GM19328 (cell line): ENCODE measurements around the gene ATP6V1G2.
A peak's percentile ranks its signal among the peaks of the same experiment; 100 is the strongest.
"Not testable (repeated sequence)": the region's sequence is repeated elsewhere in the genome, so short reads cannot be mapped to it uniquely, and the experiment has no call there.

Source experiments
- ATAC-seq: cut with Tn5 transposase; IDR thresholded peaks from one replicate; pipeline ENCODE4 v1.9.1; 2021; ENCODE audit warnings: mild to moderate bottlenecking, moderate library complexity; ENCODE audit not compliant: unreplicated experiment

ATP6V1G2 gene

GRCh38 chr6:31546339-31546957 is at the start of gene ATP6V1G2:
ATP6V1G2 (minus strand) TSS chr6:31546608; CDS start chr6:31546559, 49 bp downstream.
- no peak for ATAC-seq

GRCh38 chr6:31592396-31592771 is 46.0 kb upstream of the ATP6V1G2 start:
- no peak for ATAC-seq

GRCh38 chr6:31590691-31591090 is 44.3 kb upstream of the ATP6V1G2 start:
- not testable (repeated sequence) for ATAC-seq

- ATAC-seq: no peak
Measured at GRCh38 chr6:31588871-31589650, 42.7 kb upstream of the ATP6V1G2 start.

GRCh38 chr6:31587791-31588777 is 41.7 kb upstream of the ATP6V1G2 start:
- ATAC-seq: no peak

- ATAC-seq: no peak
Measured at GRCh38 chr6:31586599-31587281, 40.3 kb upstream of the ATP6V1G2 start.

GRCh38 chr6:31586008-31586407 is 39.6 kb upstream of the ATP6V1G2 start, which contains the start of gene LST1:
LST1 (plus strand) TSS chr6:31586277; CDS start chr6:31587300, 1,023 bp downstream.
- no peak for ATAC-seq

DNA sequence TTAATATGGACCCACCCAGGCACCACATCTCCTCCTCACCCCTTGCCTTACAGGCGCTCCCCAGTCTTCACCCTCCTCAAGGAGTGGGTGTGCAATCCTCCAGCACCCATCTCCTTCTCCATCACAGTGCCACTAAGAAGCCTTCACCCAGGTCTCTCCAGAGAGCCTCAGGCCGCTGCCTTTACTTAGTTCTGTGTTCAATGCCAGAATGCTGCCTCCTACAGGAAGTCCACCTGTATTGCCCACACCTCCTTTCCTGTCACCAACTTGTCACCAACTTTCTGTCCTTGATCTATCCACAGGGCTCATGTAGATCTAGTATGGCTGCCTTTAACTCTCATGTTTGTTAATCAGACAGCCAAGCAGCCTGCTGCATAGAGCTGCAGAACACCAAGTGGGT is 39.1 kb upstream of the ATP6V1G2 start:
- ATAC-seq: no peak

DNA sequence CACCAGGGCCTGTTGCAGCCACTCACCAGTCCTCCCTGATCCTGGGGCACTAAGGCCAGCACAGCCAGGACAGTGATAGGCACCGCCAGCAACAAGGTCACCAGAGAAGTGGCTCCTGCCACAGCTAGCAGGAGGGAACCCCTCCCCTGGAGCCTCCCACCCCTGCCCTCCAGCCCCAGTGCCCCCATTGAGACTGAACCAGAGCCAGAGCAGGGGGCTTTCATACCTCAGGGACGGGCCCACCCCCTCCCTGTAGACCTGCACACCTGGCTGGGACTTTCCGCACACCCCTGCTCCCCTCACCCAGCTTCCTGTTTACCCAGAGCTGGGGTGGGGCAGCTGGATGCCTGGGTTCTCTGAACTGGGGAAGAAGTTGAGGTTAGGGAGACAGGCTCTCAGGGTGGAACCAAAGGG is 35.8 kb upstream of the ATP6V1G2 start, which contains the start of gene LTB:
TSS of gene LTB (minus strand) at position 195 of the 414 bp plus-strand sequence. CDS start at position 188, 7 bp downstream.
- no peak for ATAC-seq

DNA sequence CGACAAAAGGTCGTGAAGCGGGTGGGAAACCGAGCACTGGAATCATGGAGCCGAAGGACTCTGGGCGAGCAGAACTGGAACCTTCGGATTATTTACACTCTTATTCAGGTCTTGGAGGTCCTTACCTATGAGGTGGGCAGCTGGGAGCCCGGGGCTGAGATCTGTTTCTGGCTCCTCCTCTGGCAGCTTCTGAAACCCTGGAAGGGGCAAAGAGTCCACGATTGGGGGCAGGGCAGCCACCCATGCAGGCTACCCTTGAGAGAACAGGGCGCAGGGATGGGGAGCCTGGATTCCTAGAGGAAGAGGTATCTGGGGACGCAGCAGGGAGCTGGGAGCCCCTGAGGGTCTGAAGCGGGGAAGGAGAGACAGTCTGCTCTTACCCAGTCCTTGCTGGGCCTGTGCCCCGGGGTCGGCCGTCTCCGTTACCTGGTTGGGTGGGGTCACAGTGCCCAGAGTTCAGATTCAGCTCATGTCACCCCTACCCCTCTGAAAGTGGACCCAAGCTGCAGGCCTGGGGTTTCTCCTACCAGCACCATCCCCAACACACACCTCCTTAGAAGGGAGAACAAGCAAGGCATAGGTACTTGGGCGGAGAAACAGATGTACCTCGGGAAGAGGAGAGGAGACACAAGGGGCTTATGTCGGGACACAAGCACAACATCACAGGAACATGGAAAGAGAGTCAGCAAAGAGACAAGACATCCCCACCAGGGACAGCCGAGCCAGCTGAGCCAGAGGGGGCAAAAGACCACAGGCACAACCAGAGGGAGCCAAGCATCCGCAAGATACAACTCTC is 35.2 kb upstream of the ATP6V1G2 start:
- ATAC-seq: no peak

DNA sequence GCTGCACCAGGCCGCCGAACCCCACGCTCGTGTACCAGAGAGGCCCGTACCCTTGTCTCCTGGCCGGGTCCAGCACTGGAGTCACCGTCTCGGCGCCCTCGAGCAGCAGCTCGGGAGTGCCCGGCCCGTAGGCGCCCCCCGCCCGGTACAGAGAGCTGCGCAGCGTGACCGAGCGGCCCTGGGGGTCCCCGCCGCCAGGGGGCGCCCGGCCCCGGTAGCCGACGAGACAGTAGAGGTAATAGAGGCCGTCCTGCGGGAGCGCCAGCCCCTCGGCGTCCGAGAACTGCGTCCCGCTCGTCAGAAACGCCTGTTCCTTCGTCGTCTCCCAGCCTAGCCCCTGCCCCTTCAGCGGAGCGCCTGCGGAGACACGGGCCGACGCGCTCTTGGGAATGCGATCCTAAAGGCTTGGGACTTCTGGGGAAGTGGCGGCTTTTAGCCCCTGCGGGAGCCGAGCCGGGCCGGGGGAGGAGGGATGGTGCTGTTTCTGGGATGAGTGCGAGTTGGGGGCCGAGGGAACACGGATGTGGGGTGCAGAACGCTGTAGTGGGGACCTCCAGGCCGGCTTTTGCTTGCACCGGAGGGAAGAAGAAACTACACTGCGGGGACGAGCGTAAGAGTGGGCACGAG is 34.5 kb upstream of the ATP6V1G2 start:
- ATAC-seq: peak; percentile 42

GRCh38 chr6:31580438-31580740 is 34.0 kb upstream of the ATP6V1G2 start:
- no peak for ATAC-seq

GRCh38 chr6:31579546-31580437 is 33.4 kb upstream of the ATP6V1G2 start:
- ATAC-seq: no peak

DNA sequence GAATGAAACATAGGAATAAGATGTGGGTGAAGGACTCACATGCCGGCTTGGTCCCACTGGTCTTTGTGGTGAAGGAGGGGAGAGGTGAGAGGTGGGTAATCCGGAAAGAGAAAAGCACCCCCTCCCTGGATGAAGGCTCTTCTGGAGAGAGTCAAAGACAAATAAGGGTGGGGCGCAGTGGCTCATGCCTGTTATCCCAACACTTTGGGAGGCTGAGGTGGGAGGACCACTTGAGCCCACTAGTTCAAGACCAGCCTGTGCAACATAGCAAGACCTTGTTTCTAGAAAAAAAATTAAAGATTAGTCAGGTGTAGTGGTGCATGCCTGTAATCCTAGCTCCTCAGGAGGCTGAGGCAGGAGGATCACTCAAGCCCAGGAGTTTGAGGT is 32.7 kb upstream of the ATP6V1G2 start:
- ATAC-seq: no peak

GRCh38 chr6:31578184-31579118 is 32.0 kb upstream of the ATP6V1G2 start:
- no peak for ATAC-seq

- no peak for ATAC-seq
Measured at GRCh38 chr6:31577579-31577966, 31.2 kb upstream of the ATP6V1G2 start.

DNA sequence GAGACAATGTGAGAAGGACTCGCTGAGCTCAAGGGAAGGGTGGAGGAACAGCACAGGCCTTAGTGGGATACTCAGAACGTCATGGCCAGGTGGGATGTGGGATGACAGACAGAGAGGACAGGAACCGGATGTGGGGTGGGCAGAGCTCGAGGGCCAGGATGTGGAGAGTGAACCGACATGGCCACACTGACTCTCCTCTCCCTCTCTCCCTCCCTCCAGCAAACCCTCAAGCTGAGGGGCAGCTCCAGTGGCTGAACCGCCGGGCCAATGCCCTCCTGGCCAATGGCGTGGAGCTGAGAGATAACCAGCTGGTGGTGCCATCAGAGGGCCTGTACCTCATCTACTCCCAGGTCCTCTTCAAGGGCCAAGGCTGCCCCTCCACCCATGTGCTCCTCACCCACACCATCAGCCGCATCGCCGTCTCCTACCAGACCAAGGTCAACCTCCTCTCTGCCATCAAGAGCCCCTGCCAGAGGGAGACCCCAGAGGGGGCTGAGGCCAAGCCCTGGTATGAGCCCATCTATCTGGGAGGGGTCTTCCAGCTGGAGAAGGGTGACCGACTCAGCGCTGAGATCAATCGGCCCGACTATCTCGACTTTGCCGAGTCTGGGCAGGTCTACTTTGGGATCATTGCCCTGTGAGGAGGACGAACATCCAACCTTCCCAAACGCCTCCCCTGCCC is 30.6 kb upstream of the ATP6V1G2 start:
- ATAC-seq: no peak
